KOPT-K1 (cell line): Measurements from ENCODE around the gene SPSB1.

Experiments used
- H3K27ac ChIP-seq: fragments of 200-600 bp; sonication (generic); 2 replicates; pipeline ENCODE4 v1.5.1; 2016; ENCODE audit warnings: antibody characterized with exemption, mild to moderate bottlenecking, low read depth, low read length; ENCODE audit not compliant: poor library complexity, severe bottlenecking
- H3K36me3 ChIP-seq: fragments of 200-600 bp; sonication (generic); 2 replicates; pipeline ENCODE4 v1.5.1; 2017; ENCODE audit warnings: antibody characterized with exemption, mild to moderate bottlenecking, low read length, moderate library complexity; ENCODE audit not compliant: insufficient read depth
- H3K9me3 ChIP-seq: fragments of 200-600 bp; sonication (generic); 2 replicates; pipeline ENCODE4 v1.5.1; 2017; ENCODE audit warnings: antibody characterized with exemption, low read length, mild to moderate bottlenecking; ENCODE audit not compliant: insufficient read depth, poor library complexity, severe bottlenecking

The SPSB1 gene

GRCh38 chr1:9313576-9313975 is 20.9 kb downstream of the SPSB1 start:
- Histone ChIP-seq H3K9me3 (no peaks in the 10 kb centered on the region), H3K27ac (no peak overlapping the region), H3K36me3 (no peaks in the 10 kb centered on the region)

DNA sequence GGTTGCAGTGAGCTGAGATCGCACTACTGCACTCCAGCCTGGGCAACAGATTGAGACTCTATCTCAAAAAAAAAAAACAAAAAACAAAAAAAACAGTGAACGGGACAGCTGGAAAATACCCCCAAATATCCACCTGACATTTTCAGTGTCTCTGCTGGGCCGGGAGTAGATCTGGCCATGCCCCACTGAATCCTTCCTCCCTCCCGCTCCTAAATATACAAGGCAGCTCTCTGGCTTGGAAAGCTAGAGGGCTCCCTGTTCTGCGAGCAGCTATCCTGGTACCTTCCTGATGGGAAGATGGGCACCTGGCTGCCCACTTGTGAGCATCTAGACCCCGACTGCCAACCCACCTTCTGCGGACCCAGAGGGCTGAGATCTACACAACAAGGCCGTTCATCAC is 21.4 kb downstream of the SPSB1 start:
- H3K9me3 ChIP-seq = no peaks in the 10 kb centered on the region
- no peaks in the 10 kb centered on the region for H3K36me3 ChIP-seq
- H3K27ac ChIP-seq = no peak overlapping the region

GRCh38 chr1:9314711-9315379 is 22.2 kb downstream of the SPSB1 start:
- Histone ChIP-seq H3K36me3 (no peaks in the 10 kb centered on the region), H3K27ac (peak overlapping the region; percentile 14), H3K9me3 (no peaks in the 10 kb centered on the region)

DNA sequence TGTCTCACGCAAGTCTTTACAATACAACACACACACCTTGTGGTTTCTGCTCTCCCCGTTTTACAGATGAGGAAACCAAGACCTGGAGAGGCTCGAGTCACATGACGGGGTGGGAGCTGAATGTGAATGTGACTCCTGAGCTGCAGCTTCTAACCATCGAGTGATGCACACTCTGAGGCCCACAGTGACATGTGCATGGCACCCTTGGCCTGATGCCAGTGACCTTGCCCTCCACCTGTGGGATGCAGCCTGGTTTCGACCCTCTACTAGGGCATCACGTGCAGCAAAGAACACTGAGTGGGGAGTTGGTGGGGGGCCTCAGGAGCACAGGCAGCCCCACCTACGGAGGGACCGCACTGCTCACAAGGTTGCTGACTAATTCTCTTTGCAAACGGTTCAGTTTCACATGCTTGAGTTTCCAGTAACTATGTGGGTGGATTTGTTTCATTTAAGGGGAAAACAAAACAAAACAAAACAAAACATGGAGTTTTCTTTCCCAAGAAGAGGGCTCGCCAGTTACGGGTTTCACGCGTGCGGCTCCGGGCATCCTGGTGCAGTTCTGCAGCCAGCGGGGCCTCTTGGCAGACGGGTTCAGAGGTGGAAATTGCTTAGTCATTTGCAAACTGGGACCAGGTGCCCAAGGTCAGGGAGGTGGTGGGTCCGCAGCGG is 22.9 kb downstream of the SPSB1 start:
- Histone ChIP-seq H3K9me3 (no peaks in the 10 kb centered on the region), H3K36me3 (no peaks in the 10 kb centered on the region), H3K27ac (peak overlapping the region; percentile 14)

- H3K27ac ChIP-seq = no peak overlapping the region
- no peaks in the 10 kb centered on the region for H3K9me3 ChIP-seq
- H3K36me3 ChIP-seq = no peaks in the 10 kb centered on the region
Observed at GRCh38 chr1:9316080-9316444, 23.4 kb downstream of the SPSB1 start.

DNA sequence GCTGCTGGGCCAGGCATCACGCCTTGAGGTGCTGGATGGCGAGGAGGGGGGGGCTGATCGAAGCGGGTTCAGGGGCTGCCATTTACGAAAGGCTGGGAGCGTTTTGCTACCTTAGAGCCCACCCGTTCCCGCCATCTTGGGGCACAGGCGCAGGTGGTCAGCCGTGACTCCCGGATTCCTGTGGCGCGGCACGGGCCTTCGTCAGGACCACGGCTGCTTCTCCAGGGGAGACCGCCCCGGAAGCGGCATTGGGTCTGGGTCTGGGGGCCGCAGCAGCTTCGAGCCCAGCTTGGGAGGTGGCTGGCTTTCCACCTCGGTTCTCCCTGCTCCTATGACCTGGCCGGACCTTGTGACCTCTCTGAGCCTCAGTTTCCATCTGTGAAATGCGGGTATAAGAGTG is 23.8 kb downstream of the SPSB1 start:
- Histone ChIP-seq H3K27ac (no peak overlapping the region), H3K9me3 (no peaks in the 10 kb centered on the region), H3K36me3 (no peaks in the 10 kb centered on the region)

GRCh38 chr1:9317072-9317471 is 24.4 kb downstream of the SPSB1 start:
- Histone ChIP-seq H3K36me3 (no peaks in the 10 kb centered on the region), H3K27ac (no peak overlapping the region), H3K9me3 (no peaks in the 10 kb centered on the region)

DNA sequence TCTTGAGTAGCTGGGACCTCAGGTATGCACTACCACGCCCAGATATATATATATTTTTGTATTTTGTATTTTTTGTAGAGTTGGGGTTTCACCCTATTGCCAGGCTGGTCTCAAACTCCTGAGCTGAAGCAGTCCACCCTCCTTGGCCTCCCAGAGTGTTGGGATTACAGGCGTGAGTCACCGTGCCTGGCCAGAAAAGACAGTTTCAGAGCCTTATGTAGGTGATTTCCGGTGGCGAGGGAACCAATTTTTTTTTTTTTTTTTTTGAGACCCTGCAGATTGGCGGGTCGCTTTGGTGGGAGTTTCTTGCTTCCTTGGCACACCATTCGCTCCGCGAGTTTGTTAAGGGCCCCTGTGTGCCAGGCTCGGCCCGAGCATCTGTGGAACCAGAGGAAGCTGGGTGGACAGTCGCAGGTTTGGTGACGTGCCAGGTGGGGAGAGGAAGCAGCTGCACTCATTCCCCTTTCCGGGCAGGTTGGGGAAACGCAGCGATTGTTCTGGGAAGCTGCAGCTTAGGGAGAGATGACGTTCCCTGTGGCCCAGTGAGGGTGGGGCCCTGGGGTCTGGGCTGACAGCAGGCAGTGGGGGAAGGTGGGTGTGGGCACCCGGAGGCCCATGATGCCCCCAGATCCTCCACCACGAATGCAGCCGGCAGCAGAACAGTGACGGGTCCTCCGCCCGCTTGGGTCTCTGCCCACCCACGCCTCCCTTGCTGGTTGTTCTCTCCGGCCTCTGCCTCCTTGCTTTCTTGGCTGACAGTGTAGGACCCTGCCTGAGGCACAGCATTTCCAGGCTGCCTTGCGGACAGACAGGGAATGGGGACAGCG is 25.1 kb downstream of the SPSB1 start:
- H3K9me3 ChIP-seq = no peaks in the 10 kb centered on the region
- H3K27ac ChIP-seq = no peak overlapping the region
- H3K36me3 ChIP-seq = no peaks in the 10 kb centered on the region

GRCh38 chr1:9319208-9319788 is 26.6 kb downstream of the SPSB1 start:
- Histone ChIP-seq H3K27ac (no peak overlapping the region), H3K9me3 (no peaks in the 10 kb centered on the region), H3K36me3 (no peaks in the 10 kb centered on the region)

DNA sequence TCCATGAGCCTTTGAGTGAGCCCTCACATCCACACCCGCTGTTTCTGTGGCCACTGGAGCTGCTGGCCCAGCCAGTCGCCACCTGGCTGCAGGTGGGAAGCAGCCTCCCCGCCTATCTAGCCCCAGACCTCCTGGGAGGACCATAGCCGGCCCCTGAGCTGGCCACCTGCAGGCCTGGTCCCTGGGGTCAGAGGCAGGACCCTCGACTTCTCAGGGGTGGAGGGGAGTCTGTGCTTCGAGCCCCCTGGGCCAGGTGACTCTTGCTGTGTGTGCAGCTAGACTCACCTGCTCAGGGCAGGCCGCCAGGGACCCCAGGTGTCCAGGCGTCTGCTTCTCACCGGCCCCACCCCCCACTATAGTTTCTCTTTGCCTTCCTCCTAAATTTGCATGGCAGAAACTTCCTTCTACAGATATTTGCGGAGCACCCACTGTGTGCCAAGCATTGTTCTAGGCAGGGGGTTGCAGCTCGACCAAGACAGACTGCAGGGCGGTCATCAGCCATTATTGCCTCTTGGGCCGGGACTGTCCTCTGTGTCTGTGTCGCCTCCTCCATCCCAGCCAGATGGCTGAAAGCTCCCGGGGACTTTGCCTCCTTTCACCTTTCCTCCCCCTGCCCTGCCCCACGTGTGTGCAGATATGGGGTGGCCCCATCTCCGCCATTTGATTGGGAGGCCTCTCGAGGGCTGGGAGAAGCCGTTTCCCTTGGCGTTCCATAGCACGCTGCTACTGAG is 27.3 kb downstream of the SPSB1 start:
- Histone ChIP-seq H3K9me3 (no peaks in the 10 kb centered on the region), H3K36me3 (no peaks in the 10 kb centered on the region), H3K27ac (no peak overlapping the region)

- H3K27ac ChIP-seq = no peak overlapping the region
- no peaks in the 10 kb centered on the region for H3K36me3 ChIP-seq
- no peaks in the 10 kb centered on the region for H3K9me3 ChIP-seq
Observed at GRCh38 chr1:9320520-9321479, 28.1 kb downstream of the SPSB1 start.

DNA sequence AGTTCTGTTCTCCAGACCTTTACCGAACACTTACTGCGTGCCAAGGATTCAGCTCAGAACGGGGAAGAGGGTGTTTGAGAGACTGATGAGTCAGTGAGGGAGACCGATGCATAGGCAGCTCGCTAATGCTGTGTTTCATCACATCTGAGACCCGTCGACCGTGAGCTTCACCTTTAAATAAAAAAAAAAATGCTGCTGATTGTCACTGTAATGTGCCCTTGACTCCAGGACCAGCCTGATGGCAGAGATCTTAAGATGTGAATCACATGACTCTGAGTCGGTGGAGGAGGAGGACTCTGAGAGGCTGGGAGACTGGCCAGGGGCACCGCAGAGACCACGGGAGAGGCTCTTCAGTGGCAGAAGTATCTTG is 28.8 kb downstream of the SPSB1 start:
- Histone ChIP-seq H3K27ac (no peak overlapping the region), H3K36me3 (no peaks in the 10 kb centered on the region)

GRCh38 chr1:9321986-9322660 is 29.4 kb downstream of the SPSB1 start:
- Histone ChIP-seq H3K9me3 (no peaks in the 10 kb centered on the region), H3K27ac (no peak overlapping the region), H3K36me3 (no peaks in the 10 kb centered on the region)

More for the DNA sequence above, 28.8 kb downstream of the SPSB1 start:
- H3K9me3 ChIP-seq = no peaks in the 10 kb centered on the region
